ENCODE measurements around the gene ACTR8. TPM values are rescaled to one million over a fixed set of nuclear protein-coding genes. Genes with fewer than 3 reads are reported as not detected.
"Not testable (repeated sequence)": the region's sequence is repeated elsewhere in the genome, so short reads cannot be mapped to it uniquely, and the experiment has no call there.

Gene ACTR8
- polyA plus RNA-seq (ENCODE audit: insufficient read length in 4 of 4): 10 to 100 TPM; 31.6 to 53.9 (median 43.4) TPM

- DNase-seq (ENCODE audit: low read depth in 4 of 4, low spot score in 2 of 4): peak in 3 of 4 donors; percentile 73 to 87 (median 77)
Observed at GRCh38 chr3:53881691-53882593, at the start of gene ACTR8. TSS of gene ACTR8 (minus strand) at chr3:53882152. CDS start at chr3:53882101, 51 bp downstream.

- not testable (repeated sequence) for DNase-seq (ENCODE audit: low read depth in 4 of 4, low spot score in 2 of 4)
Observed at GRCh38 chr3:53927208-53927872, 45.4 kb upstream of the ACTR8 start.

GRCh38 chr3:53921296-53921695 lies 39.3 kb upstream of the ACTR8 start:
- DNase-seq (ENCODE audit: low read depth in 4 of 4, low spot score in 2 of 4): no peak

GRCh38 chr3:53919741-53920140 lies 37.8 kb upstream of the ACTR8 start:
- DNase-seq (ENCODE audit: low read depth in 4 of 4, low spot score in 2 of 4): no peak

GRCh38 chr3:53913401-53913800 lies 31.4 kb upstream of the ACTR8 start:
- no peak for DNase-seq (ENCODE audit: low read depth in 4 of 4, low spot score in 2 of 4)

GRCh38 chr3:53902711-53903110 lies 20.8 kb upstream of the ACTR8 start:
- no peak for DNase-seq (ENCODE audit: low read depth in 4 of 4, low spot score in 2 of 4)

- DNase-seq (ENCODE audit: low read depth in 4 of 4, low spot score in 2 of 4): no peak
Observed at GRCh38 chr3:53902067-53902466, 20.1 kb upstream of the ACTR8 start.

GRCh38 chr3:53900666-53901331 lies 18.8 kb upstream of the ACTR8 start:
- DNase-seq (ENCODE audit: low read depth in 4 of 4, low spot score in 2 of 4): no peak

- DNase-seq (ENCODE audit: low read depth in 4 of 4, low spot score in 2 of 4): no peak
Observed at GRCh38 chr3:53899750-53900149, 17.8 kb upstream of the ACTR8 start.

GRCh38 chr3:53892286-53892637 lies 10.3 kb upstream of the ACTR8 start:
- no peak for DNase-seq (ENCODE audit: low read depth in 4 of 4, low spot score in 2 of 4)

- peak; percentile 96 to 98 (median 96) for DNase-seq (ENCODE audit: low read depth in 4 of 4, low spot score in 2 of 4)
Observed at GRCh38 chr3:53891497-53892285, 9.7 kb upstream of the ACTR8 start, which contains the start of gene SELENOK. TSS of gene SELENOK (minus strand) at chr3:53891859.

- DNase-seq (ENCODE audit: low read depth in 4 of 4, low spot score in 2 of 4): no peak
Observed at GRCh38 chr3:53890726-53891475, 8.9 kb upstream of the ACTR8 start.

- DNase-seq (ENCODE audit: low read depth in 4 of 4, low spot score in 2 of 4): no peak
Observed at GRCh38 chr3:53888232-53888631, 6.3 kb upstream of the ACTR8 start.

- no peak for DNase-seq (ENCODE audit: low read depth in 4 of 4, low spot score in 2 of 4)
Observed at GRCh38 chr3:53887446-53887845, 5.5 kb upstream of the ACTR8 start.

- no peak for DNase-seq (ENCODE audit: low read depth in 4 of 4, low spot score in 2 of 4)
Observed at GRCh38 chr3:53885239-53885638, 3.3 kb upstream of the ACTR8 start.

- no peak for DNase-seq (ENCODE audit: low read depth in 4 of 4, low spot score in 2 of 4)
Observed at GRCh38 chr3:53884623-53885022, 2.7 kb upstream of the ACTR8 start.

- no peak for DNase-seq (ENCODE audit: low read depth in 4 of 4, low spot score in 2 of 4)
Observed at GRCh38 chr3:53883008-53883407, 1.1 kb upstream of the ACTR8 start.

- DNase-seq (ENCODE audit: low read depth in 4 of 4, low spot score in 2 of 4): no peak
Observed at GRCh38 chr3:53880396-53881345, 1.3 kb downstream of the ACTR8 start.

Measured in left renal cortex interstitium (tissue), 4 donors.